ENCODE measurements around the gene PARP3. TPM values are rescaled to one million over a fixed set of nuclear protein-coding genes. Genes with fewer than 3 reads are reported as not detected.

Gene PARP3
- total RNA-seq, 1 donor from 2014 or later: 4.6 TPM

DNA sequence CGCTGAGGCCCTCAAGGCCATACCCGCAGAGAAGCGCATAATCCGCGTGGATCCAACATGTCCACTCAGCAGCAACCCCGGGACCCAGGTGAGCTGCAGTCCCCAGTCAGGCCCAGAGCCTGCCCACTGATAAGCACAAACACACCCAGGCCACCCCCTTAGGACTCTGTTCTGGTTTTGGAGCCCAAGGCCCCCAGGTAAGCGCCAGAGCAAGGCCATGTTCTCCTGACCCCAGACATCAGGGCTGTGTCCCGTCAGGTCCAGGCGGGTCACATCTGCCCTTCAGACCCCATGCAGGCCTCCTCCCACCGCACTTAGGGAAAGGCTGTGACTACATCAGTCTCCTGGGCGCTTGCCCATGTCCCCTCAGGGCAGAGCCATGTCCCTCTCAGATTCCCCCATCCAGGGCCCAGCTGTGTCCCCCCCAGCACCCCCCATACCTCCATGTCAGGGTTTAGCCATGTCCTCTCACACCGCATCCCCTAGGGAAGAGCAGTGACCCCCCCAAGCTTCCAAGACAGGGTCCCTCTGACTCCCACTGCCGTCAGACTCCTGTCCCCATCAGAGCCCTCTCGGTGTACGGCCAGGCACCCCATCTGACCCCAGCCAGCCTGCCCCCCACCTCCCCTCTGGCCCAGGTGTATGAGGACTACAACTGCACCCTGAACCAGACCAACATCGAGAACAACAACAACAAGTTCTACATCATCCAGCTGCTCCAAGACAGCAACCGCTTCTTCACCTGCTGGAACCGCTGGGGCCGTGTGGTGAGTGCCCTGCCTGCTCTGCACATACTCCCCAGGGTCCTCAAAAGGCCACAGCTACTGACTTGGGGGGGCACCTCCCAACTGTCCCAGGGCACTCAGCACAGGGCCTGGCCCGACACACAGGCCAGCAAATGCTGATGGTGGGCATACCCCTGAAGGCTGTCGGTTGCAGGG, 1.6 kb downstream of the PARP3 start:
- Mint-ChIP-seq H3K4me3 (no peak overlapping the region), H3K4me1 (peaks cover 28% of the 10 kb centered on the region), H3K36me3 (ENCODE audit: low read depth) (no peaks in the 10 kb centered on the region), H3K9me3 (no peaks in the 10 kb centered on the region), H3K27ac (ENCODE audit: unreplicated experiment) (peak overlapping the region; percentile 19), H3K27me3 (ENCODE audit: low read depth) (no peaks in the 10 kb centered on the region)
- DNase-seq (ENCODE audit: low read depth, low spot score): no peak
- TF ChIP-seq, protein P1, sequence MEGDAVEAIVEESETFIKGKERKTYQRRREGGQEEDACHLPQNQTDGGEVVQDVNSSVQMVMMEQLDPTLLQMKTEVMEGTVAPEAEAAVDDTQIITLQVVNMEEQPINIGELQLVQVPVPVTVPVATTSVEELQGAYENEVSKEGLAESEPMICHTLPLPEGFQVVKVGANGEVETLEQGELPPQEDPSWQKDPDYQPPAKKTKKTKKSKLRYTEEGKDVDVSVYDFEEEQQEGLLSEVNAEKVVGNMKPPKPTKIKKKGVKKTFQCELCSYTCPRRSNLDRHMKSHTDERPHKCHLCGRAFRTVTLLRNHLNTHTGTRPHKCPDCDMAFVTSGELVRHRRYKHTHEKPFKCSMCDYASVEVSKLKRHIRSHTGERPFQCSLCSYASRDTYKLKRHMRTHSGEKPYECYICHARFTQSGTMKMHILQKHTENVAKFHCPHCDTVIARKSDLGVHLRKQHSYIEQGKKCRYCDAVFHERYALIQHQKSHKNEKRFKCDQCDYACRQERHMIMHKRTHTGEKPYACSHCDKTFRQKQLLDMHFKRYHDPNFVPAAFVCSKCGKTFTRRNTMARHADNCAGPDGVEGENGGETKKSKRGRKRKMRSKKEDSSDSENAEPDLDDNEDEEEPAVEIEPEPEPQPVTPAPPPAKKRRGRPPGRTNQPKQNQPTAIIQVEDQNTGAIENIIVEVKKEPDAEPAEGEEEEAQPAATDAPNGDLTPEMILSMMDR (conservative IDR thresholded peaks at IDR 0.05): no peak

DNA sequence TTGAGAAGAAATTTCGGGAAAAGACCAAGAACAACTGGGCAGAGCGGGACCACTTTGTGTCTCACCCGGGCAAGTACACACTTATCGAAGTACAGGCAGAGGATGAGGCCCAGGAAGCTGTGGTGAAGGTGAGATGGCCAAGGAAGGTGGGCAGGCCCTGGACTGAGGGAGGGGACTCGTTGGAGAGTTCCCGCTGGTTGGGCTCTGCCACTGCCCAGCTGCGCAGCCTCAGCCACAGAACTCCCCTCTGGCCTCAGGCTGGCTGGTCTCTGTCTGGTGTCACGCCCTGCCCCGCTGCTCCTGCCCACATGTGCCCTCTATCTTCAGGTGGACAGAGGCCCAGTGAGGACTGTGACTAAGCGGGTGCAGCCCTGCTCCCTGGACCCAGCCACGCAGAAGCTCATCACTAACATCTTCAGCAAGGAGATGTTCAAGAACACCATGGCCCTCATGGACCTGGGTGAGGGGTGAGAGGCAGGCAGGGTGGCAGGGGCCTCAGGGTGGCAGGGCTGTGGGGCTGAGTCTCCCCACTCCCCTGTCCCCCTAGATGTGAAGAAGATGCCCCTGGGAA, 2.4 kb downstream of the PARP3 start:
- H3K27me3 Mint-ChIP-seq (ENCODE audit: low read depth): no peaks in the 10 kb centered on the region
- TF ChIP-seq, protein P1 (conservative IDR thresholded peaks at IDR 0.05): no peak
- H3K9me3 Mint-ChIP-seq: no peaks in the 10 kb centered on the region
- H3K4me3 Mint-ChIP-seq: no peak overlapping the region
- no peak for DNase-seq (ENCODE audit: low read depth, low spot score)
- no peaks in the 10 kb centered on the region for H3K36me3 Mint-ChIP-seq (ENCODE audit: low read depth)
- H3K4me1 Mint-ChIP-seq: peaks cover 23% of the 10 kb centered on the region
- H3K27ac Mint-ChIP-seq (ENCODE audit: unreplicated experiment): no peak overlapping the region

DNA sequence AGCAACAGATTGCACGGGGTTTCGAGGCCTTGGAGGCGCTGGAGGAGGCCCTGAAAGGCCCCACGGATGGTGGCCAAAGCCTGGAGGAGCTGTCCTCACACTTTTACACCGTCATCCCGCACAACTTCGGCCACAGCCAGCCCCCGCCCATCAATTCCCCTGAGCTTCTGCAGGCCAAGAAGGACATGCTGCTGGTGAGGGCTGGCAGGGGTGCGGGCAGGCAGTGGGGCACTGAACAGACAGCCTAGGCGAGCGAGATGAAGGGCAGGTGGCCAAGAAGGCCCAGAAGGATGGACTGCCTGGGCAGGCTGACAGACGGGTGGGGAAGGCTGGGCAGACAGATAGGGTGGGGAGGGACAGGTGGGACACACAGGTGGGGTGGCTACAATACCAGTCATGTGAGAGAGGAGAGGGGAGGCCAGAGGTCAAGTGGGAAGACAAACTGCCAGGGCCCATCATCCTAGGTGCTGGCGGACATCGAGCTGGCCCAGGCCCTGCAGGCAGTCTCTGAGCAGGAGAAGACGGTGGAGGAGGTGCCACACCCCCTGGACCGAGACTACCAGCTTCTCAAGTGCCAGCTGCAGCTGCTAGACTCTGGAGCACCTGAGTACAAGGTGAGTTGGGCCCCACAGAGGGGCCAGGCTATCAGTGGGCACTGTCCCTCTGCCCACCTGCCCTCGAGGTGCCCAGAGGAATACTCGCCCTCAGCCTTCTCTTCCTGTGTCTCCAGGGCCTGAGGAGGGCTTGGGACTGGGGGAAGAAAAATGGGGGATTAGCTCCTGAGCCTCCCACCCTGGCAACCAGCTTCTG, 3.1 kb downstream of the PARP3 start:
- H3K9me3 Mint-ChIP-seq: no peaks in the 10 kb centered on the region
- DNase-seq (ENCODE audit: low read depth, low spot score): no peak
- no peak overlapping the region for H3K4me3 Mint-ChIP-seq
- H3K36me3 Mint-ChIP-seq (ENCODE audit: low read depth): no peaks in the 10 kb centered on the region
- H3K4me1 Mint-ChIP-seq: peaks cover 22% of the 10 kb centered on the region
- no peaks in the 10 kb centered on the region for H3K27me3 Mint-ChIP-seq (ENCODE audit: low read depth)
- TF ChIP-seq, protein P1 (conservative IDR thresholded peaks at IDR 0.05): no peak
- no peak overlapping the region for H3K27ac Mint-ChIP-seq (ENCODE audit: unreplicated experiment)

DNA sequence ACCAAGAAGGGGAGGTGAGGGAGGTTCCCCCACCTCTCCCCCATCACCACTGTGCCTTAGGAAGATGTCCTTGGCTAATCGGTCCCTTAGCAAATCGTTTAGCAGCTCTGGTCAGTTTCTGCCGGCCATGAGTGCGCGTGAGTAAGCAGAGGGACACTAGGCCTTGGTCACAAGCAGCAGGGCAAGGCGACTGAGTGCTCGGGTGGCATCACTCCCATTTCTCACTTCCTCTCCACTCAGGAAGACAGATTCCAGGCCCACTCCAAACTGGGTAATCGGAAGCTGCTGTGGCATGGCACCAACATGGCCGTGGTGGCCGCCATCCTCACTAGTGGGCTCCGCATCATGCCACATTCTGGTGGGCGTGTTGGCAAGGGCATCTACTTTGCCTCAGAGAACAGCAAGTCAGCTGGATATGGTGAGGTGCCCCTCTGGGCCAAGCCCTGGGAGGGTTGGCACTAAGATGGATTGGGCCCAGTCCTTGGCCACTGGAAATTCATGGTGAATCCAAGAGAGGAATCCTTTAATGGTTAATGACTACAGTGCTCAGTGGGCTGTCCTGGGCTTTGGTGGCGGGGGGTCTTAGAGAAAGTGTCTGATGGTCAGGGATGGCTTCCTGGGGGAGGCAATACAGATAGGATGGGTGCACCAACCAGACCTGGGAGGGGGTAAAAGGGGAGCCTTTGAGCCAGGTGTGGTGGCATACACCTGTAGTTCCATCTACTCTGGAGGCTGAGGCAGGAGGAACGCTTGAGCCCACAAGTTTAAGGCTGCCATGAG, 4.0 kb downstream of the PARP3 start:
- TF ChIP-seq, protein P1 (conservative IDR thresholded peaks at IDR 0.05): no peak
- peaks cover 13% of the 10 kb centered on the region for H3K4me1 Mint-ChIP-seq
- no peaks in the 10 kb centered on the region for H3K36me3 Mint-ChIP-seq (ENCODE audit: low read depth)
- peaks cover 4% of the 10 kb centered on the region for H3K27me3 Mint-ChIP-seq (ENCODE audit: low read depth)
- H3K4me3 Mint-ChIP-seq: no peak overlapping the region
- H3K27ac Mint-ChIP-seq (ENCODE audit: unreplicated experiment): peak overlapping the region; percentile 12
- DNase-seq (ENCODE audit: low read depth, low spot score): no peak
- no peaks in the 10 kb centered on the region for H3K9me3 Mint-ChIP-seq

DNA sequence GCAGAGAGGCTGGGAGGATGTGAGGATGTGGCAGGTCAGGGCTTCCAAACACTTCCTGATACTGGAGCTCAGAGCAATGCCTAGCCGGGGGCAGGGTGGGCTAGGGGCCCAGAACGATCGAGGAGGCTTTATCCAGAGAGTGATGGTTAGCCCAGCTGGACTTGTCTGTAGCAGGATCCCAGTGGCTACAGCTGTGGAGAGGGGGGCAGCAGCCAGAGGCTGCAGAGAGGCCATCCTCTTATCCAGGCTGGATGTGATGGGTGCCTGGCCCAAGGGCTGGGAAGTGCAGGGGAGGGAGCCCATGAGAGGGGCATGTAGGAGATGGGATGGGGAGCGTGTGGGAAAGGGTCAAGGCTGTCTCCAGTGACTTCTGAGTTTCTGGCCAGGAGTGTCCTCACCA, 4.6 kb downstream of the PARP3 start:
- DNase-seq (ENCODE audit: low read depth, low spot score): no peak
- H3K9me3 Mint-ChIP-seq: no peaks in the 10 kb centered on the region
- no peak overlapping the region for H3K4me3 Mint-ChIP-seq
- TF ChIP-seq, protein P1 (conservative IDR thresholded peaks at IDR 0.05): no peak
- no peaks in the 10 kb centered on the region for H3K36me3 Mint-ChIP-seq (ENCODE audit: low read depth)
- H3K27me3 Mint-ChIP-seq (ENCODE audit: low read depth): peaks cover 7% of the 10 kb centered on the region
- H3K27ac Mint-ChIP-seq (ENCODE audit: unreplicated experiment): peak overlapping the region; percentile 19
- peaks cover 9% of the 10 kb centered on the region for H3K4me1 Mint-ChIP-seq

Measured in neural crest cell (in vitro differentiated cells).